Natural killer cell (primary cell): ENCODE data around the gene ANXA1. TPM values are rescaled to one million over a fixed set of nuclear protein-coding genes. Genes with fewer than 3 reads are reported as not detected.

Experiments used
- ATAC-seq, 3 donors: fragments of 150-1000 bp in 2 of 3; fragments of 200-7000 bp in 1 of 3; cut with Tn5 transposase; 1 replicate in 1 of 3; 2 replicates in 2 of 3; pipeline ENCODE4 v1.10.0; 2021; ENCODE audit warnings: mild to moderate bottlenecking in 2 of 3, moderate library complexity in 2 of 3
- DNase-seq, 2 donors: peaks; one replicate each; pipeline versions ENCODE4 v3.0.0 to v3.0.0-alpha.2; 2013 to 2021; ENCODE audit warnings: mixed read lengths in 1 of 2
- H3K27ac ChIP-seq: one replicate; pipeline ENCODE4 v1.5.1; 2013; ENCODE audit warnings: mild to moderate bottlenecking, low read length
- H3K27me3 ChIP-seq: one replicate; pipeline ENCODE4 v1.6.1; 2013; ENCODE audit warnings: low read length; ENCODE audit not compliant: control insufficient read depth, insufficient read depth
- H3K36me3 ChIP-seq: one replicate; pipeline ENCODE4 v1.6.1; 2013; ENCODE audit warnings: low read length; ENCODE audit not compliant: control insufficient read depth, insufficient read depth
- H3K4me1 ChIP-seq: one replicate; pipeline ENCODE4 v1.6.1; 2013; ENCODE audit warnings: low read length; ENCODE audit not compliant: control insufficient read depth, insufficient read depth
- H3K4me3 ChIP-seq: one replicate; pipeline ENCODE4 v1.5.1; 2013; ENCODE audit warnings: low read length
- H3K9me3 ChIP-seq: one replicate; pipeline ENCODE4 v1.6.1; 2013; ENCODE audit warnings: low read length; ENCODE audit not compliant: control insufficient read depth, insufficient read depth
- H3K27ac Mint-ChIP-seq, 2 donors: one replicate each; pipeline ENCODE4 v1.8.0; 2022; ENCODE audit warnings: mild to moderate bottlenecking in 2 of 2, mixed read lengths in 2 of 2, moderate library complexity in 1 of 2
- H3K27me3 Mint-ChIP-seq, 2 donors: one replicate each; pipeline ENCODE4 v1.8.0; 2022; ENCODE audit warnings: low read depth in 2 of 2, mixed read lengths in 2 of 2
- H3K36me3 Mint-ChIP-seq: one replicate; pipeline ENCODE4 v1.8.0; 2022; ENCODE audit warnings: mixed read lengths
- H3K4me1 Mint-ChIP-seq, 2 donors: one replicate each; pipeline ENCODE4 v1.8.0; 2022; ENCODE audit warnings: mixed read lengths in 2 of 2
- H3K4me3 Mint-ChIP-seq: one replicate; pipeline ENCODE4 v1.8.0; 2022; ENCODE audit warnings: mild to moderate bottlenecking, moderate library complexity, mixed read lengths
- H3K9me3 Mint-ChIP-seq, 2 donors: one replicate each; pipeline ENCODE4 v1.8.0; 2022; ENCODE audit warnings: mixed read lengths in 2 of 2
- CTCF ChIP-seq: fragments of 200-600 bp; IDR thresholded peaks from one replicate; pipeline ENCODE4 v1.8.0; 2022; ENCODE audit warnings: antibody characterized with exemption
- WGBS: methylation state at CpG from one replicate; pipeline ENCODE4 v1.1.7; 2013; ENCODE audit warnings: missing lambda C conversion rate; ENCODE audit not compliant: insufficient coverage; 5-methylcytosine and 5-hydroxymethylcytosine counted together
- intact Hi-C: fragments of 100-400 bp; cut with micrococcal nuclease; formaldehyde crosslinking; loops from one replicate; pipeline ENCODE4 v1.14.2; 2022
- total RNA-seq, 4 donors: library from RNA; stranded (reverse); fragments of 120-200 nt in 1 of 4; gene quantifications; one replicate each; pipeline versions ENCODE4 v1.2.3 to v1.2.4, GENCODE V29; 2013 to 2022

The ANXA1 gene
- total RNA-seq, 3 donors from 2014 or later (not counting 1 experiment from before 2014, with no cell fraction given) = 362 to 1,065 (median 419) TPM

DNA sequence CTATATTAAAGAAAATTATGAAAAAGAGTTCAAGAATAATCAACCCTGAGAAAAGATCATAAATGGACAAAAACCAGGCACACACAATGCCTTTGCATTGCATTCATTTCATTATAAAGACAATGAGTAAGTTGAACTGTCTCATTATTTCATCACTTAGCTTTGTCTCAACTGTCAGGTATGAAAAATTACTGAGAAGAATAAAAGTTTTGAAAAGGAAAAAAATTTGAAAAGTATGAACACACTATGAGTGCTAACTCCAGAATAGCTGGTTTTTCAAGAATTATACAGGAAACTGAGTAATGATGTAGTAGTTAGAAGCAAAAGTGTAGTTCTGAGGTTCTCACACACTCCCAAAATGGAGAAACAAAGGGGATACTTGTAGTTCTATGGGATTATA lies 16.3 kb upstream of the ANXA1 start:
- ATAC-seq (no peak), DNase-seq (no peak)
- Mint-ChIP-seq H3K4me1 (peaks cover 6 to 10% of the 10 kb centered on the region in 2 donors), H3K27ac (no peak overlapping the region), H3K36me3 (no peaks in the 10 kb centered on the region), H3K4me3 (no peak overlapping the region), H3K9me3 (no peaks in the 10 kb centered on the region), H3K27me3 (no peaks in the 10 kb centered on the region)
- Histone ChIP-seq H3K36me3 (no peaks in the 10 kb centered on the region), H3K27me3 (no peaks in the 10 kb centered on the region), H3K4me3 (no peak overlapping the region), H3K27ac (no peak overlapping the region), H3K4me1 (no peaks in the 10 kb centered on the region), H3K9me3 (no peaks in the 10 kb centered on the region)
- intact Hi-C loops = no loop called here
- no peak for TF ChIP-seq CTCF

GRCh38 chr9:73137286-73137899 lies 14.3 kb upstream of the ANXA1 start:
- 89% methylated on average over 2 of the region's 4 CpGs for WGBS
- Histone ChIP-seq H3K4me1 (no peaks in the 10 kb centered on the region), H3K27ac (no peak overlapping the region), H3K27me3 (no peaks in the 10 kb centered on the region), H3K4me3 (no peak overlapping the region), H3K36me3 (no peaks in the 10 kb centered on the region), H3K9me3 (no peaks in the 10 kb centered on the region)
- Mint-ChIP-seq H3K36me3 (no peaks in the 10 kb centered on the region), H3K4me3 (no peak overlapping the region), H3K27me3 (no peaks in the 10 kb centered on the region), H3K9me3 (no peaks in the 10 kb centered on the region), H3K27ac (no peak overlapping the region), H3K4me1 (no peaks in the 10 kb centered on the region)
- ATAC-seq = no peak
- TF ChIP-seq CTCF = no peak
- DNase-seq = no peak
- intact Hi-C loops = no loop called here

DNA sequence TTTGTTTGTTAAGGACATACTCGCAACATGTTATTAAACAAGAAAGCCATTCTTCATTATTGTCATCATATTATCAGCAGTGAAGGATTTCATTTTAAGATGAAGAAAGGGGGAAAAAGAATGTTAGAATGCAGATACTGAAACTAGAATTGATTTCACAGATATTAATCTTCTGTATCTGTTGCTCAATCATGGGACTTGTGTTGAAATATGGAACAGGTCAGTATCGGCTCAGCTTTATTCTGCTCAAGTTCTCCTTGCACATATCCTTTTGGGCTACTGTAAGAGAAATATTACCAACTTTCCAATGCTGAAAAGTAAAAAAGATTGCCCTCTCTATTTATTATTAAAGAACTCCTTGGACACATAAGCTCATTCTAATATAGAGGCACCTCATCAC lies 13.8 kb upstream of the ANXA1 start:
- DNase-seq (no peak), ATAC-seq (no peak)
- Histone ChIP-seq H3K4me3 (no peak overlapping the region), H3K9me3 (no peaks in the 10 kb centered on the region), H3K27me3 (no peaks in the 10 kb centered on the region), H3K4me1 (no peaks in the 10 kb centered on the region), H3K36me3 (no peaks in the 10 kb centered on the region), H3K27ac (no peak overlapping the region)
- H3K27me3 Mint-ChIP-seq = no peaks in the 10 kb centered on the region
- no peak for TF ChIP-seq CTCF
- no peaks in the 10 kb centered on the region for H3K9me3 Mint-ChIP-seq
- H3K4me3 Mint-ChIP-seq = no peak overlapping the region
- no peaks in the 10 kb centered on the region for H3K4me1 Mint-ChIP-seq
- H3K27ac Mint-ChIP-seq = no peak overlapping the region
- no peaks in the 10 kb centered on the region for H3K36me3 Mint-ChIP-seq
- intact Hi-C loops = no loop called here
- 100% methylated on average over 1 of the region's 2 CpGs for WGBS

DNA sequence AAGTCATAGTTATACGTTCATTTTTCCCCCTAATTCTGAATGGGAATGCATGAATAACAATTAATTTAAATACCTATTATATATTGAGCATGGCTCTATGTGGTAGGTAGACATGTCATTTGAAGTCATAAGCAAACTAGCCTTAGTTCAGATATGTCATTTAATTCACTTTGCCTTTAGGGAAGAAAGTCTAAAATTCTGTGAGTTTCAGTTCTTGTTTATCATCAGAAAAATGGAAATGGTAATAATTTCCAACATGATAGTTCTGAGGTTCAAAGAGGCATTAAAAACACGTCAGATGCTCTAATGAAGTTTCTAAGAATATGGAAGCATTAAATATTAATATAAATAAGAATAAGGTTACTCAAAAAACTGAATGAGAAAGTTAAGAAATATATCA lies 13.1 kb upstream of the ANXA1 start:
- Histone ChIP-seq H3K4me3 (no peak overlapping the region), H3K36me3 (no peaks in the 10 kb centered on the region), H3K4me1 (no peaks in the 10 kb centered on the region), H3K27ac (no peak overlapping the region), H3K9me3 (no peaks in the 10 kb centered on the region), H3K27me3 (no peaks in the 10 kb centered on the region)
- intact Hi-C loops = no loop called here
- Mint-ChIP-seq H3K4me3 (no peak overlapping the region), H3K4me1 (no peaks in the 10 kb centered on the region), H3K9me3 (no peaks in the 10 kb centered on the region), H3K36me3 (no peaks in the 10 kb centered on the region), H3K27me3 (no peaks in the 10 kb centered on the region), H3K27ac (no peak overlapping the region)
- no CpG with 5 or more reads among the region's 2 CpGs for WGBS
- no peak for TF ChIP-seq CTCF
- no peak for ATAC-seq
- DNase-seq = no peak
